BLaER1 (cell line): ENCODE results near the gene AGO4.
"Not testable (repeated sequence)": the region's sequence is repeated elsewhere in the genome, so short reads cannot be mapped to it uniquely, and the experiment has no call there.

Source experiments
- H3K27ac ChIP-seq: shearing (Covaris generic); formaldehyde crosslinking; 2 replicates; pipeline ENCODE4 v1.8.1; 2022
- H3K27me3 ChIP-seq: shearing (Covaris generic); formaldehyde crosslinking; 2 replicates; pipeline ENCODE4 v1.8.1; 2022
- H3K36me3 ChIP-seq: shearing (Covaris generic); formaldehyde crosslinking; 2 replicates; pipeline ENCODE4 v1.8.1; 2022
- H3K4me1 ChIP-seq: shearing (Covaris generic); formaldehyde crosslinking; 2 replicates; pipeline ENCODE4 v1.8.1; 2022
- H3K4me2 ChIP-seq: shearing (Covaris generic); formaldehyde crosslinking; 2 replicates; pipeline ENCODE4 v1.8.1; 2022
- H3K4me3 ChIP-seq: shearing (Covaris generic); formaldehyde crosslinking; 2 replicates; pipeline ENCODE4 v1.8.1; 2022
- H3K9ac ChIP-seq: shearing (Covaris generic); formaldehyde crosslinking; 2 replicates; pipeline ENCODE4 v1.8.1; 2022
- H3K9me3 ChIP-seq: shearing (Covaris generic); formaldehyde crosslinking; 2 replicates; pipeline ENCODE4 v1.8.1; 2022
- H4K20me1 ChIP-seq: shearing (Covaris generic); formaldehyde crosslinking; 2 replicates; pipeline ENCODE4 v1.8.1; 2022
- Cebpa-rat ChIP-seq: shearing (Covaris generic); IDR thresholded peaks from 2 replicates; pipeline ENCODE4 v1.8.1; 2022

AGO4 gene

DNA sequence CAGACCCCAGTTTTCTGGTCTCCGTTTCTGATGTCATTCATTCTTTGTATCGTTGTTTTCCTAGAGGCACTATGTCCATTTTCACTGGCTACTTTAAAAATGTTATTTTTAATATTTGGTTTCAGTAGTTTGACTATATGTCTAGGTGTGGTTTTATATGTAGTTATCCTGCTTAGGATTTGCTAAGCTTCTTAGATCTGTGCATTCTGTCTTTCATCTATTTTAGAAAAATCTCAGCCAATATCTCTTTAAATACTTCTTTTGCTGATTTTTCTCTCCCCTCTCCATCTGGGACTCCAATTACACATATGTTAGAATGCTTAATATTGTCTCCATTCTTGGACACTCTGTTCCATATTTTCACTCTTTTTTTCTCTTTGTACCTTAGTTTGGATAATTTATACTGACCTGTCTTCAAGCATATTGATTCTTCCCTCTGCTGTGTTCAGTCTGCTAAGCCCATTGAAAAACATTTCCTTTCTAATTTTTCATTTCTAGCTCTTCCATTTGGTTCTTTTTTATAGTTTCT is 24.7 kb upstream of the AGO4 start:
- H3K4me1 ChIP-seq: no peaks in the 10 kb centered on the region
- H3K9me3 ChIP-seq: no peaks in the 10 kb centered on the region
- no peaks in the 10 kb centered on the region for H3K36me3 ChIP-seq
- no peaks in the 10 kb centered on the region for H3K27me3 ChIP-seq
- H3K4me3 ChIP-seq: no peak overlapping the region
- no peak overlapping the region for H3K4me2 ChIP-seq
- TF ChIP-seq Cebpa-rat: no peak
- H4K20me1 ChIP-seq: no peaks in the 10 kb centered on the region
- no peak overlapping the region for H3K9ac ChIP-seq
- no peak overlapping the region for H3K27ac ChIP-seq

DNA sequence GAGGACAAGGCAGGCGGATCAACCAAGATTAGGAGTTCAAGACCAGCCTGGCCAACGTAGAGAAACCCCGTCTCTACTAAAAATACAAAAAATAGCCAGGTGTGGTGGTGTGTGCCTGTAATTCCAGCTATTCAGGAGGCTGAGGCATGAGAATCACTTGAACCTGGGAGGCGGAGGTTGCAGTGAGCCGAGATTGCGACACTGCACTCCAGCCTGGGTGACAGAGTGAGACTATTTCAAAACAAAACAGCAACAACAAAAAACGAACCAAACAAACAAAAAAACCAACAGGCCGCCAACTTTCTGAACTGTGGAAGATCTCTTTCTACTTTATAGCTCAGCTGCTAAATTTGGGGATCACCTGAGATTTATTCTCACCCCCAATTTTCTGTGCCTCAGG is 23.5 kb upstream of the AGO4 start:
- not testable (repeated sequence) for H4K20me1 ChIP-seq, H3K4me1 ChIP-seq, H3K36me3 ChIP-seq, H3K4me3 ChIP-seq, H3K27me3 ChIP-seq, H3K9me3 ChIP-seq, H3K9ac ChIP-seq, H3K27ac ChIP-seq, H3K4me2 ChIP-seq

DNA sequence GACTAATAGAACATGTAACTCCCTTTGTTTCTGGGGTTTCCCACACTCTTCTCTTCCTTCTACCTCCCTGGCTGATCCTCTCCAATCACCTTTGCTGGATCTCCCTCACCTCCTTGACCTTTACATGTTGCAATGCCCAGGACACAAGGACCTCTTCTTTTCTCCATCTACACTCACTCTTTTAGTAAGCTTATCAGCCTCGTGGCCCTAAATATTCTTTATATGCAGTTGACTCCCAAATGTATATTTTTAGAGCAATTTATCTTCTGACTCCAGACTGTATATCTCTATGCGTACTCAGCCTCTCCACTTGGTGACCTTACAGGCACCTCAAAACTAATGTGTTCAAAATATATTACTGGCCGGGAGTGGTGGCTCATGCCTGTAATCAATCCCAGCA is 19.7 kb upstream of the AGO4 start:
- H3K9me3 ChIP-seq: no peaks in the 10 kb centered on the region
- no peaks in the 10 kb centered on the region for H3K4me1 ChIP-seq
- H4K20me1 ChIP-seq: no peaks in the 10 kb centered on the region
- no peak overlapping the region for H3K4me3 ChIP-seq
- H3K4me2 ChIP-seq: no peak overlapping the region
- TF ChIP-seq Cebpa-rat: no peak
- H3K27me3 ChIP-seq: no peaks in the 10 kb centered on the region
- H3K27ac ChIP-seq: no peak overlapping the region
- H3K9ac ChIP-seq: no peak overlapping the region
- no peaks in the 10 kb centered on the region for H3K36me3 ChIP-seq

DNA sequence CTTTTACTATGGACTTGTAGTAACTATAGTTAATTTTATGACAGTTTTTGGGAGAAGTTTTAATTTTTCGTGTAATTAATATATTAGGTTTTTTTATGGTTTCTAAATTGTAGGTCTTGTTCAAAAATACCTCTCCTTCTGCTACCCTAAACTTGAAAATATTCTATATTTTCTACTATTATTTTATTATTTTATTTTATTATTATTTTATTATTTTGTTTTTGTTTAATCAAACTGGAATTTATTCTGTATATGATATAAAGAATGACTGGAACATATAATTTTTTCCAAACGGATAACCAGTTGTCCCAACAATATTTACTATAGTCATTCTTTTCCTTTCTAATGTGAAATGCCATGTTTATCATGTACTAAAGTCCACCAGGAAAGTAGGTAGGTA is 17.1 kb upstream of the AGO4 start:
- Histone ChIP-seq H3K4me2 (no peak overlapping the region), H3K4me1 (no peaks in the 10 kb centered on the region), H4K20me1 (no peaks in the 10 kb centered on the region), H3K4me3 (no peak overlapping the region), H3K9ac (no peak overlapping the region), H3K36me3 (no peaks in the 10 kb centered on the region), H3K27ac (no peak overlapping the region), H3K27me3 (no peaks in the 10 kb centered on the region), H3K9me3 (no peaks in the 10 kb centered on the region)
- no peak for TF ChIP-seq Cebpa-rat

DNA sequence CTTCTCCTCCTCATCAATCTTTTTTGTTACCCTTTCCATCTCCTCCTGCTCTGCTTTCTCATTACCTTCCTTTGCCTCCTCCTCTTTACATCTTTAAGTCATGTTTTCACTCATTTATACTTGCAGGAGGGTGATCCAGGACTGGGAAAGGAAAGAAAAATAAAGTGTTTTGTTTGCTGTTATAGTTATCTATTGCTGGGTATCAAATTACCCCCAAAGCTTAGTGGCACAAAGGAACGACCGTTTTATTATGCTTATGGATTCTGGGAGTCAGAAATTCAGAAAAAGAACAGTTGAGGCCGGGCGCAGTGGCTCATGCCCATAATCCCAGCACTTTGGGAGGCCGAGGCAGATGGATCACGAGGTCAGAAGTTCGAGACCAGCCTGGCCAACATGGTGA is 12.5 kb upstream of the AGO4 start:
- H3K9ac ChIP-seq: no peak overlapping the region
- no peaks in the 10 kb centered on the region for H3K27me3 ChIP-seq
- no peaks in the 10 kb centered on the region for H3K36me3 ChIP-seq
- no peak overlapping the region for H3K4me2 ChIP-seq
- H3K4me1 ChIP-seq: peaks cover 17% of the 10 kb centered on the region
- TF ChIP-seq Cebpa-rat: no peak
- H3K27ac ChIP-seq: no peak overlapping the region
- no peaks in the 10 kb centered on the region for H3K9me3 ChIP-seq
- no peak overlapping the region for H3K4me3 ChIP-seq
- H4K20me1 ChIP-seq: no peaks in the 10 kb centered on the region

DNA sequence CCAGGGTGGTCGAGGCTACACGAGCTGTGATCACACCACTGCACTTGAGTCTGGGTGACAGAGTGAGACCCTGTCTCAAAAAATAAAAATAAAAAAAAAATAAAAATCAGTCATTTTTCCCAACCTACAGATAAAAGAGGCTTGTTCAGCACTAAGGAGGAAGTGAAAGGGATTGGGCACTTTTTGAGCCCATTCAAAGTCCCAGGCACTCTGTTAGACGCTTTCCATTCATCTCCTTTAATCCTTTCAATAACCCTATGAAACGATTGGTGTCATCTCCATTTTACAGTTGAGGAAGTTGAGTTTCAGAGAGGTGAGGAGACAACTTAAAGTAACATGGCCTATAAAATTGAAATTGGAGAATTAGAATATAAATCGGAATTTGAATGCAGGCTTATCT is 10.4 kb upstream of the AGO4 start:
- Histone ChIP-seq H3K36me3 (no peaks in the 10 kb centered on the region), H3K4me2 (peak overlapping the region; percentile 13; the same call in 1 of the 2 replicates), H3K4me1 (peaks cover 17% of the 10 kb centered on the region), H4K20me1 (no peaks in the 10 kb centered on the region), H3K9ac (no peak overlapping the region), H3K27me3 (no peaks in the 10 kb centered on the region), H3K4me3 (no peak overlapping the region), H3K9me3 (no peaks in the 10 kb centered on the region), H3K27ac (no peak overlapping the region)
- no peak for TF ChIP-seq Cebpa-rat

DNA sequence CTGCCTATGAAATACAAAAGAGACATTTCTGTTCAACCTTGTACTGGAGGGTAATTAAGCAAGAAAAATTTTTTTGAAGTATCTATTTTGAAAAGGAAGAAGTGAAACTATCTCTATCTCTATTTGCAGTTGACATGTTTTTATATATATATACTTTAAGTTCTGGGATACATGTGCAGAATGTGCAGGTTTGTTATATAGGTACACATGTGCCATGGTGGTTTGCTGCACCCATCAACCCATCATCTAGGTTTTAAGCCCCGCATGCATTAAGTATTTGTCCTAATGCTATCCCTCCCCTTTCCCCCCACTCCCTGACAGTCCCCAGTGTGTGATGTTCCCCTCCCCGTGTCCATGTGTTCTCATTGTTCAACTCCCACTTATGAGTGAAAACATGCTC is 9.8 kb upstream of the AGO4 start:
- not testable (repeated sequence) for H3K9me3 ChIP-seq, H3K27ac ChIP-seq, H3K9ac ChIP-seq, H3K4me3 ChIP-seq, H3K27me3 ChIP-seq, H3K36me3 ChIP-seq, H4K20me1 ChIP-seq
- H3K4me1 ChIP-seq: peaks cover 17% of the 10 kb centered on the region
- peak overlapping the region; percentile 13 for H3K4me2 ChIP-seq

DNA sequence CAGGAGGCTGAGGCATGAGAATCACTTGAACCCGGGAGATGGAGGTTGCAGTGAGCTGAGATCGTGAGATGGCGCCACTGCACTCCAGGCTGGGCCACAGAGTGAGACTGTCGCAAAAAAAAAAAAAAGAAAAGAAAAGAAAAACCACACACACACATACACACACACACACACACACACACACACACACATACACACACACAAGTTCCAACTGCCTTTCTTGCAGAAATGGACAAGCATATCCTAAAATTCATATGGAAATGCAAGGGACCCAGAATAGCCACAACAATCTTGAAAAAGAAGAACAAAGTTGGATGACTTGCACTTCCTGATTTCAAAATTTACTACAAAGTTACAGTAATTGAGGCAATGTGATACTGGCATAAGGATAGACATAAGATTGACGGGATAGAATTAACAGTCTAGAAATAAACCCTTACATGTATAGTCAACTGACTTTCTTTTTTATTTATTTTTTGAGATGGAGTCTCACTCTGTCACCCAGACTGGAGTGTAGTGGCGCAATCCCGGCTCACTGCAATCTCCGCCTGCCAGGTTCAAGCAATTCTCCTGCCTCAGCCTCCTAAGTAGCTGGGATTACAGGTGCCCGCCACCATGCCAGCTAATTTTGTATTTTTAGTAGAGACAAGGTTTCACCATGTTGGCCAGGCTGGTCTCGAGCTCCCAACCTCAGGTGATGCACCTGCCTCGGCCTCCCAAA is 7.5 kb upstream of the AGO4 start:
- H3K4me1 ChIP-seq: peaks cover 35% of the 10 kb centered on the region
- not testable (repeated sequence) for H3K27me3 ChIP-seq, H3K4me2 ChIP-seq, H3K9me3 ChIP-seq, H4K20me1 ChIP-seq, H3K27ac ChIP-seq, H3K4me3 ChIP-seq, H3K36me3 ChIP-seq, H3K9ac ChIP-seq

DNA sequence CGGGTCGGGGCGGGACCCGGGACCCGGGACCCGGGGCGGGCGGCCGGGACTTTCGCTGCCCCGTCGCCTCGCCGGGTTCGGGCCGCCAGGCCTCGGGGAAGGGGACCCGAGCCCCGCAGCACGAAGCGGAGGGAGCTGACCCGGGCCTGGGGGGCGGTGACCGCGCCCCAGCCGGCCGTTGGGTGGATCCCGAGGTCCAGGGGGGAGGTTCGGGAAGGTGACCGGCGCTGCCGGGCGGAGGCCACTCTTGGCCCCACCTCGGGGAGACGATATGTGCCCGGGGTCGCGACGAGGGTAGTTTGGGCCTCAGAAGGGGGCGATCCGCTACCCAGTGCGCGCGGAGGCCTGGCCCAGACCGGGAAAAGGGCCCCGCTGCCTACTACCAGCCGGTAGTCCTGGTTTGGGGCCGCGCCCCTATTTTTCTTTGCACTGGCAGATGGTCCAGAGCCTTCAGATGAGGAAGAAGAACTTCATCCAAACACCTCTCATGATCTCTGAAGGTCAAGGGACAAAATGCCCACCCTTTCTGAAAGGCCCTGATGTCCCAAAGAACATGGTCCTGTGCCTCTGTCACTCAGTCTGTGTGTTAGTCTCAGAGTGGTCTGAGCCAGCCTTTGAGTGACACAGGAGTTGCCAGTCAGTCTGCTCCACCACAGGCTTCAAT is 766 bp downstream of the AGO4 start:
- Histone ChIP-seq H3K9ac (peak overlapping the region; percentile 98), H3K4me3 (peak overlapping the region; percentile 100), H3K4me1 (peaks cover 54% of the 10 kb centered on the region), H3K9me3 (no peaks in the 10 kb centered on the region), H4K20me1 (peaks cover 19% of the 10 kb centered on the region; the same call in 1 of the 2 replicates), H3K27me3 (no peaks in the 10 kb centered on the region), H3K36me3 (0 out of 2 replicates have a peak, but pooled peaks cover 4% of the 10 kb centered on the region), H3K27ac (peak overlapping the region; percentile 96), H3K4me2 (peak overlapping the region; percentile 87)
- TF ChIP-seq Cebpa-rat: no peak
